Amygdala (tissue), 56 donors: ENCODE data around the gene CALD1.

Experiments used
- DNase-seq, 56 donors: peaks; one replicate each; lab custom pipeline; 2025; lab: John Stamatoyannopoulos, UW

CALD1 gene

GRCh38 chr7:134823400-134823799 is 44.0 kb downstream of the CALD1 start:
- no peak for DNase-seq

GRCh38 chr7:134825666-134826065 is 46.2 kb downstream of the CALD1 start:
- DNase-seq = no peak

GRCh38 chr7:134826105-134826504 is 46.7 kb downstream of the CALD1 start:
- DNase-seq = no peak

- no peak for DNase-seq
These were observed 48.0 kb downstream of the CALD1 start for GRCh38 chr7:134827436-134827835.

- no peak for DNase-seq
These were observed 48.5 kb downstream of the CALD1 start for GRCh38 chr7:134827889-134828288.

- no peak for DNase-seq
These were observed 48.9 kb downstream of the CALD1 start for GRCh38 chr7:134828361-134828760.

DNA sequence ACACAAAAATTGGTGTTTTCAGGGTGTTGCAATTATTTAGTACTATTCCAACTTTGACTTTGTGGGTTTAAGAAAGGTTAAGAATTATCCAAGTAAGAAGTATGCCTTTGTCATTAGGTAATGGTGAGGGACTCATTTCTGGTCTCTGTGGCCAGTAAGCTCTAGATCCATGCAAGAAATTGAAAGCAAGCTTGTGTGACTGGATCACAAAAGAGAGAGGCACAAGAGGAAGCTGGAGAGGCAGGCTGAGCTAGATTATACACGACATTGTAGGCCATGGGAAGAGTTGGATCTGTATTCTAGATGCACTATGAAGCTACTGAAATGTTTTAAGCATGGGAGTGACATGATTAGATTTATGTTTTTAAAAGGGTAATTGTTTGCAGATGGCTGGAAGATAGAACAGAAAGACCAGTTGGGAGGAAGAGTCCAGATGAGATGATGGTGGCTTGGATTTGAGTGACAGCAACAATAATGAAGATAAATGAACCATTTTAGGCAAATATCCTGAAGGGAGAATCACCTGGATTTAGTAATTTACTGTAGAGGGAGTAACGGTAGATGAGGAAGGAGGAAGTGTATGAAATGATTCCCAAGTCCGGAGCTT is 50.0 kb downstream of the CALD1 start:
- DNase-seq = no peak

DNA sequence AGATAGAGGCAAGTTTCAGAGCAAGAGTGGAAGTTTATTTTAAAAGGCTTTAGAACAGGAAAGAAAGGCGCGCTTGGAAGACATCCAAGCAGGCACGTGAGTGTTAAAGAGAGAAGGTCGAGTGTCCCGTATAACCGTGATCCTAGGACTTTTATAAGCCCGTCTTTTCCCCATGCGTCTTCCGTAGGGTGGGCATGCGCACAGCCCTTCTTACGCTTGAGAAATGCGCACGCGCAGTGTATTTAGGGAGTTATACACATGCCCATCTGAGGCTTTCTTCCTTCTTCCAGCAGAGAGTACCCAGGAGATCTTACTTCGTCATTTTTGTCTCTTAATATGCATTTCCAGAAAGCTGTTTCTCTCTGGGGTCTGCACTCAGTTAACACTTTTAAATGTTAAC is 52.4 kb downstream of the CALD1 start:
- DNase-seq = peak in 10 of 56 donors; percentile 0 to 41 (median 6)

- DNase-seq = no peak
These were observed 52.9 kb downstream of the CALD1 start for GRCh38 chr7:134832367-134832766.

DNA sequence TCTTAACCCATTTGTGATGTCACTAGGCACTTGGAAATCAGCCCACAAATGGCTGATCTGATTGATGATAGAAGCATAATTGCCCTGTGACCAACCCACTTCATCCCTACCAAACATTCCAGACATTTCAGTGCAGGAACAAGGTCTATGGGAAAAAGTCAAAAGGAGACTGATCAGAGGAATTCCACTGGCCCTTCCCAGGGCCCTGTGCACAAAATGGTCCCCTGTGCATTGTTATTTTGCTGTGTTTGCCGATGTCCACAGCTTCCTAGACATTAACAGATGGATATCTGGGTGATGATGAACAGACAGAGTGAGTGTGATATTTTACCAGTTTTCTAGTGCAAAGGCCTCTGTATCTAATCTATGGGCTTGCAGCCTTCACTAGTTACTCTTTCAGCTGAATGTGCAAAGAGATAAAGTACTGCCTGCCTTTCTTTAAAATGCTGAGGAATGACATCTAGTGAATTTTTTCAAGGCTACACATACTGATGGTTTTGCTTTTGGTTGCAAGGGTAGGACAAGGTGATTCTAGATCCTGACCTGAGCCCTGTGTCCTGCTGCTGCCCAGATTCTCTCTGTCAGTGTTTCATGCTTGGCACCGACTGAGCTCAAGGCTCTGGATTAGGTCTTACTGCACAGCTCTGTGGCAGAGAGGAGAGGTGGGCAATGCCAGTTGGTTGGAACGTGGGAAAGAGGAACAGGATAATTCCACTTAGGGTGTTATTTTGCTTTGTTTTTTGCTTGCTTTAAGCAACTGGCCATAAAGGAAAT is 55.4 kb downstream of the CALD1 start:
- DNase-seq = no peak

- DNase-seq = no peak
These were observed 56.0 kb downstream of the CALD1 start for GRCh38 chr7:134835463-134835823.

GRCh38 chr7:134836447-134836846 is 57.0 kb downstream of the CALD1 start:
- no peak for DNase-seq

GRCh38 chr7:134839298-134839697 is 59.9 kb downstream of the CALD1 start:
- no peak for DNase-seq

DNA sequence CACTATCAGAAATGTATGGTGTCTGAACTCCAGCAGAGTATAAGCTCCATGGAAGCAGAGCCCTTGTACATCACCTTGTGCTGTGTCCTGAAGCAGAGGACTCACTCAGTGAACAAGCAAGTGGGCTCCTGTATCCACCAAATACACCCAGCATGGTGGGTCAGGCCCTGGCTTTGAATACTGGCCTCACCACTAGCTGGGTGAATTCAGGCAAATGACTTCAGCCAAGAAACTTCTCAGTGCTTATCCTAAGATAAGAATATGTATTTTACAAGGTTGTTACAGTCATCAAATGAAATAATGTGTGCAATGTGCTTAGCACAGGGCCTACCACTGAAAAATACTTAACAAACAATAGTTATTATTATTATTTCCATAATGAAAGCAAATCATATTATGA is 62.6 kb downstream of the CALD1 start:
- DNase-seq = no peak

GRCh38 chr7:134842886-134843430 is 63.5 kb downstream of the CALD1 start:
- no peak for DNase-seq

DNA sequence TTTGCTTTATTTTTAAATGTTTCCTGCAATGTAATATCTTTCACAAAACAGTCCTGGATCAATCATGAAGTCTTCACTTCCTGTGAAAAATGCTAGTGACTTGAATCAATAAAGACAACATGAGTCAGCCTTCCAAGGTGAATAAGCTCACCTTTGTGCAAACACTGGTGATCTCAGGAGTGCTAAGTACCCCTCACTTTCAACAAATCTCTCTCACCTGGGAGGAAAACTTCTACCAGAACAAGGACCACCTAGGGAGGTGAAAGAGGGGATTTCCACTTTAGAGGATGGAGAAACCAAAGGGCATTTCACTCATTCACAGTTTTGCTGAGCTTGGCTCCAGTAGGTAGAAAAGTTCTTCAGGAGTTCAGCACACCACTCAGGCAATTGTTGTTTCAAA is 64.8 kb downstream of the CALD1 start:
- DNase-seq = no peak

- no peak for DNase-seq
These were observed 66.0 kb downstream of the CALD1 start for GRCh38 chr7:134845461-134845860.

- DNase-seq = no peak
These were observed 68.6 kb downstream of the CALD1 start for GRCh38 chr7:134847851-134848588.

DNA sequence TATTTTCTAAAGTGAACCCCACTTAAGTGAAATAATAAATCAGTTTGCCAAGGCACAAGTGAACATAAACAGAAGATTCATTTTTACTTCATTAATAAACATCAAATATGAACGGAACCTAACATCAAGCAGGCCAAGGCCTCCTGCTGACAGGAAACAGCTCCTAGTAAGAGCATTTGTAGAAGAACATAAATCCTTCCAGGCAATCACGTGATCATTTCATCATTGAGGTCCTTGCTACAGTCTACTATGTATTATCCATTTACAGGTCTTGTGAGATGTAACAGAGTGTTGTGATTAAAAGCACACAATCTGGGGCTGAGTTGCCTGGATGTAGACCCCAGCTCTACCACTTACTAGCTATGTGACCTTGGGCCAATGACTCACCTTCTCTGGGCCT is 70.6 kb downstream of the CALD1 start:
- DNase-seq = no peak

- DNase-seq = no peak
These were observed 71.7 kb downstream of the CALD1 start for GRCh38 chr7:134851141-134851540.

GRCh38 chr7:134852625-134853024 is 73.2 kb downstream of the CALD1 start:
- no peak for DNase-seq
